ENCODE results near the gene GPX1. TPM values are rescaled to one million over a fixed set of nuclear protein-coding genes. Genes with fewer than 3 reads are reported as not detected.
"Not testable (repeated sequence)": the region's sequence is repeated elsewhere in the genome, so short reads cannot be mapped to it uniquely, and the experiment has no call there.

Gene GPX1
- polyA plus RNA-seq, 10 donors = 81.4 to 150 (median 113) TPM

DNA sequence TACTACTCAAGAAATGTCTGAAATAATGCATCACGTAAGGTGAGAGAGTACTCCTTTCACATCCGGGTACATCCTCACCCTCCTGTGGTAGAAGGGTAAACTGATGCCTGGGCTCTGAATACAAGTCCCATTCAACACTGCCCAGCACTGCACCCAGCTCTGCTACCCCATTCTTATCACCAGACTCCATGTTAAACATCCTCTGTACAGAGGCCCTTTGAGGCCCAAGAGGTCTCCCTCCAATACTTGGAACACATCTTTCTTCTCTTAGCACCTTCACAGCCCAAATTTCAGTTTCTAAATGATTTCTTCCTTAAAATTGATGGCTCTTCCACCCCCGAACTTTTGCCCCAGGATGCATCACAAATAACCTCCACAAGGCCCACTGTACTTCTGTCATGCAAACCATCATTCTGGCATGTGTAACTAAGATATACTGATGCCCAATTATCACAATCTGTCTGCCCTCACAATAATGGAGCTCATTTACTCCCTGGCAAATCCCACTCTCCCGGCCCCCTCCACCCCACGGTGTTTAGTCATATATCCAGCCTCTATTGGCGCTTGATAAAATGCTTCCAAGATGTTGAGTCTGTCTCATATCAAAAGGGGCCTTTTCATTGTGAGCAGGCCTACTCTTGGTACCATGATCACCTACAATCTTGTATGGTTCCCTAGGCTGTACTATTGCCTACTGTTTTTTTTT is 12.6 kb upstream of the GPX1 start:
- DNase-seq = no peak

DNA sequence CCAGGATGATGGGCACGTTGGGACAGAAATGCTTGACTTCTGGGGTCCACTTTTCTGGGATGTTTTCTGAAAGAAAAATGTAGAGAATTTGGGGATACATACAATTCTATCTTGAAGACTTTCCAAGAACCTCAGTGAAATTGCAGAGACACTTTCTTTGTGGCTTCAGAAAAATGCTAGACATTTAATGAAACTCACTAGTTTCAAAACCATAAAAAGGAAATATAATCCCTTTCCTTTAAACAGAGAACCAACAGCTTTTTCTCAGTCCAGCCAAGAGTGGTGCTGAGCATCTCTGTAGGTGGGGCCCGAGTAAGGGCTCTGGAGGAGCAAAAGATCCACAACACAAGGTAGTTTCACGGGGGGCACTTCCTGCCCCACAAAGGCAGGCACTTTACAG is 4.4 kb upstream of the GPX1 start:
- DNase-seq = no peak

DNA sequence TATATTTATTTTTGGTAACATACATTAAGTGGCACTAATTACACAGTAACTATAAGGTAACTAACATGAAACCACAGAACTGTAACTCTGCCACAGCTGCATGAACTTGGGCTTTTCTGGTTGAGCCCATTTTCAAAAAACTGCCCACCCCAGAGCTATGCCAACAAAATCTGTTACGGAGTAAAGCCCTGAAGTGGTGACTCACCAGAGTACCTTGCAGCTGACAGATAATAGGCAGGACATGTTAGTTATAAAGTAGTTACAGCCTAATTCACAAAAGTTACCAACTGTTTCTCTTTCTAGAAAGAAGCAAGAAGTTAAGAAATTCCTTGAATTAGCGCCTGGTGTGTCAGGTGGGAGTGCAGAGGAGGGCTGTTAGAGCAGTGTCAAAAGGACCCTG is 1.5 kb upstream of the GPX1 start:
- no peak for DNase-seq

DNA sequence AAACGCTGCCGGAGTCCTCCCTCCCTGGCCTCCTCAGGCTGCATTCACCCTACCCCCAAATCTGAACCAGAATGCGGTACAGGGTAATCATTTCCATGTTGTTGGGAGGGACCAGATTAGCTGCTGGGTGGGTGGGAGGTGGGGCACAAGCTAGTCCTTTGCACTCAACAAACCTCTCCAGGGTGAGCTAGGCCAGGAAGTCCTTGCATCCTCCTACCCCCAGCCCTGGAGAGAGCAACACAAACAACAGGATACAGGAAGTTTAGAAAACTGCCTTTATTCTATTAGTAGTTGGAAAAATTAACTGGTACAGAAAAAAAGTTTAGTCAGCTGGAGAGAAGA is 702 bp upstream of the GPX1 start:
- no peak for DNase-seq

DNA sequence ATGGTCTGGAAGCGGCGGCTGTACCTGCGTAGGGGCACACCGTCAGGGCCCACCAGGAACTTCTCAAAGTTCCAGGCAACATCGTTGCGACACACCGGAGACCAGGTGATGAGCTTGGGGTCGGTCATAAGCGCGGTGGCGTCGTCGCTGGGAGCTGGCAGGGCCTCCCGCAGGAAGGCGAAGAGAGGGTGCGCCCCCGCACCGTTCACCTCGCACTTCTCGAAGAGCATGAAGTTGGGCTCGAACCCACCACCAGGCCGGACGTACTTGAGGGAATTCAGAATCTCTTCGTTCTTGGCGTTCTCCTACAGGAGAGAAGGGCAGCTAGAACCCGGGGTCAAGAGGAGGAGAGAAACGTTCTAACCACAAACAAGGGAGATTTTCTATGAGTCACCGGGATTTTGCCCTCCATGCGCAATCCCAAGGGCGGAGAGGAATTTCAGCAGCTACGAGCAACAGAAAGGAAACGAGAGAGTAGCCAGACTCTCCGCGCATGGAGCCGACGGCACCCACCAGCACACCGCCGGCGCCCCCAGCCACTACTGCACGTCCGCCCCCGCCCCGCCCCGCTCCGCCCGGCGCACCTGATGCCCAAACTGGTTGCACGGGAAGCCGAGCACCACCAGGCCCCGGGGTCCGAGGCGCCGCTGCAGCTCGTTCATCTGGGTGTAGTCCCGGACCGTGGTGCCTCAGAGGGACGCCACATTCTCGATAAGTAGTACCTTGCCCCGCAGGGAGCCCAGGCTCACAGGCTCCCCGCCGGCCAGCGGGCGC is 523 bp downstream of the GPX1 start:
- DNase-seq = peak; percentile 36 to 74 (median 73)

DNA sequence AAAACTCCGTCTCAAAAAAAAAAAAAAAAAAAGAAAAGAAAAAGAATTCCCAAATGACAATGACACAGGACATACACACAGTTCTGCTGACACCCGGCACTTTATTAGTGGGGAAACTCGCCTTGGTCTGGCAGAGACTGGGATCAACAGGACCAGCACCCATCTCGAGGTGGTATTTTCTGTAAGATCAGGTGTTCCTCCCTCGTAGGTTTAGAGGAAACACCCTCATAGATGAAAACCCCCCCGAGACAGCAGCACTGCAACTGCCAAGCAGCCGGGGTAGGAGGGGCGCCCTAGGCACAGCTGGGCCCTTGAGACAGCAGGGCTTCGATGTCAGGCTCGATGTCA is 1.1 kb downstream of the GPX1 start:
- not testable (repeated sequence) for DNase-seq

DNA sequence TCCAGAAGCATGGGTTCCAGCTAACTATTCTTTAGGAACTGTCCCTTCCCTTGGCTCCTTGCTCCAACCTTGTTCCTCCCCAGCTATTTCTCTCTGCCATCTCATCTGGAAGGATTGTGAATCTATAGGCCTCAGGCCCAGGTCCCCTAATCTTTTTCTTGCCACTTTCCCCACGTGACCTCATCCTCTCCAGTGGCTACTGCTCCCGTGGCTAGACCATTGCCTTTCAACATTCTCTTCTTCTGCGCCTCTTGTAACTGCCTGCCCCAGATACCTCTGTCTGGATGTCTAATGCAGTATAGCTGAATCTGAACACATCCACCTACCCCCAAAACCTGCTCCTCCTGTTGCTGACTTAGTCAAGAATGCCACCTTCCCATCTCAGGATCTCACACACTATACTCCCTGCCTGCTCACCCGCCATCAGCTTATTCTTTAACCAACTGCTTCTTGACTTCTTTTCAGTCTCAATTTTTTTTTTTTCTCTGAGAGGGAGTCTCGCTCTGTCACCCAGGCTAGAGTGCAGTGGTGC is 5.2 kb downstream of the GPX1 start:
- DNase-seq = no peak

DNA sequence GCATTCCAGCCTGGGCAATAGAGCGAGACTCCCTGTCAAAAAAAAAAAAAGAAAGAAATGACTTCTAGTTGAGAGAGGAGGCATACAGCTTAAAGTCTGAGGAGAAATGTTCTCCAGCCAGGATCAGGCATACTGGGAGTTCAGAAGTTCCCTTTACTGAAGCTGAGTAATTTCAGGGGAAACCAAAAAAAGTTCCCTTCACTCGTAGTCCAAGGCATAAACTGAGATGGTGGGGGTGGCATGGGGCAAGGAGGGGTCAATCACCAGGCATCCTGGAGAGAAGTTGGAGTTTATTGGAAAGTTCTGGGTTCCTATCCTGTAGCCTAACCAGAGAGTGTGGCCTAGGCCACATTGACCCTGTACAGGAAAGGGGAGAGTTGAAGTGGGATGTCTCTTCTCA is 5.9 kb downstream of the GPX1 start:
- DNase-seq = no peak

DNA sequence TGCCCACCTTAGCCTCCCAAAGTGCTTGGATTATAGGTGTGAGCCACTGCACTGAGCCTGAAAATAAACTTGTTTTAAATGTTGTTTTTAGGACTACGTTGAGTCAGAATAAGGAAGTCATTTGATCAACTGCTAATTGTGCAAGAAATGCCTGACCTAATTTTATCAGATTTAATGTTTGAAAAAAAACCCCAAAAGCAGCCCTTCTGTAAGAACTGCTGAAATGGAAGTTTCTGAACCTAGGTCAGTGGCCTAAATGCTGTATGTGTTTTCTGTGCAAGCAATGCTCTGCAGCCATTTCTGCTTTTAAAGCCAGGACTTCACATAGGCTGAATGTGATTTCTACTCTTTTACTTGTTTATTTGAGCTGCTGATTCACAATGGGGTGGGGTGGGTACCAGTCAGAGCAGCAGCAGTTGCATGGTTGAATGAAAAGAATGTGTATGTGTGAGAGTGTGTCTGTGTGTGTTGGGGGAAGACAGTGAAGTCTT is 6.6 kb downstream of the GPX1 start:
- DNase-seq = peak in 1 of 3 donors; percentile 52

DNA sequence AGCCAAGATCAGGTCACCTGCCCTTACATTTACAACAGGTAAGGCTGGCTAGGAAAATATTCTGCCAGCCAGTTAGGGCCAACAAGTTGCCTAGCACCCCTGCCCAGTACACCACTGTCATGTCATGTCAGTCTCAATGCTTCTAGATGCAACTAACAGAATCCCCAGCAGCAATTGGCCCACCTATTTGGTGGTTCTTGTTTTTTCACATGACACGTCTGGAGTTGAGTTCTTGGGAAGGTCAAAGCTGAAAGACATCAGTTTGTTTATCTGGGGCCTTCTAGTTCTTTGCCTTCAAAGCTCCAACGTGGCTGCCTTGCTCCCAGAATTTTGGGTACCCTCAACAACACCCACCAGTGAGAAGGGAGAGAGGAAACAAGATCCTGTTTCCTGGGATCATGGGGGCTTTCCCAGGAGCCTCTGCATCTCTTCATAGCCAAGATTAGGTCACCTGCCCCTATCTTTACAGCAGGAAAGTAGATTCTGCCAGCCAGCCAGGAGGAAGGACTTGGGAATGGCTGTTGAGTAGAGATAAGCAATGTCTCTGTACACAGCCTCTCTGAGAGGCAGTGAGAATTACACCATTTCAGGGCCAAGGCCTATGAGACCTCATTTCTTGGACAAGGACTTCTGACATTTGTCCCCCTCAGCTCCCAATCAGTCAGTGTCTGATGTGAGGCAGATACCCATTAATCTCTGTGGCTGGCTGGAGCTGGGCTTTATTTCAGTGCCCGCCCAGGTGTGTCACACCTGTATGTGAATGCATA is 8.6 kb downstream of the GPX1 start:
- DNase-seq = no peak

DNA sequence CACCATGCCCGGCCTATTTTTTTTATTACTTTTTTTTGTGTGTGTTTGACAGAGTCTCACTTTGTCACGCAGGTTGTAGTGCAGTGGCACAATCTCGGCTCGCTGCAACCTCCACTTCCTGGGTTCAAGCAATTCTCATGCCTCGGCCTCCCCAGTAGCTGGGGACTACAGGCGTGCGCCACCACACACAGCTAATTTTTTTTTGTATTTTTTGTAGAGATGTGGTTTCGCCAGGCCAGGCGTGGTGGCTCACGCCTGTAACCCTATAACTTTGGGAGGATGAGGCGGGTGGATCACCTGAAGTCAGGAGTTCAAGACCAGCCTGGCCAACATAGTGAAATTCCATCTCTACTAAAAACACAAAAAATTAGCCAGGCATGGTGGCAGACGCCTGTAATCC is 9.8 kb downstream of the GPX1 start:
- not testable (repeated sequence) for DNase-seq

DNA sequence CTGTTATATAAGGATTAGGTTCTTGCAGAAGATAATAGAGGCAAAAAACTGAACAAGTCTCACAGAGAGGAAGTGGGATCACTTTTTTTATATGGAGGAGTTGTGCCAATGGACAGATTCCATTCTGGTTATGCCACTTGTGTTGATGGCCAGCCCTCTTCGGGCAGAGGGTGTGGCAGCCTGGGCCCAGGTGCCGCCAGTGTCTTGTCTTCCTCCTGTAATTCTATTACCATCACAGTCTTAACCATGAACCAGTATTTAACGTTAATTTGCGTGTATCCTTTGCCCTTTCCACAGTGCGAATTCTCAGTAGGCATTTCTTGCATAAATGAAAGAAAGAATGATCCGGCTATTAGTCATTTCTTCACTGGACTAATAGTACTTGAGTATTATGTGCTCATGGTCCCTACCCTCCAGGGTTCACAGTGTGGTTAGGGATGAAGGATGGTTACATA is 11.3 kb downstream of the GPX1 start:
- no peak for DNase-seq

DNA sequence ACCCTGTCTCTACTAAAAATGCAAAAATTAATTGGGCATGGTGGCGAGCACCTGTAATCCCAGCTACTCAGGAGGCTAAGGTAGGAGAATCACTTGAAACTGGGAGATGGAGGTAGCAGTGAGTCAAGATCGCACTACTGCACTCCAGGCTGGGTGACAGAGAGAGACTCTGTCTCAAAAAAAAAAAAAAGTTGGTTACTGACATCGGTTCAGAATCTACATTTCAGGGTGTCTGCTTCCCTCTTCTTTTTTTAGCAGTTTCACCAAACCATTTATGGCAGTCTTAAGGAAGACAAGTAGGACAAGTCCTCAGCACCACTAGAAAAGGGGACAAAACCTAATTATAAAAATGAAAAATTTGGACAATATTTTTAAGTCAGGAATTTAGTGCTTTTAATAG is 15.0 kb downstream of the GPX1 start:
- DNase-seq = no peak

DNA sequence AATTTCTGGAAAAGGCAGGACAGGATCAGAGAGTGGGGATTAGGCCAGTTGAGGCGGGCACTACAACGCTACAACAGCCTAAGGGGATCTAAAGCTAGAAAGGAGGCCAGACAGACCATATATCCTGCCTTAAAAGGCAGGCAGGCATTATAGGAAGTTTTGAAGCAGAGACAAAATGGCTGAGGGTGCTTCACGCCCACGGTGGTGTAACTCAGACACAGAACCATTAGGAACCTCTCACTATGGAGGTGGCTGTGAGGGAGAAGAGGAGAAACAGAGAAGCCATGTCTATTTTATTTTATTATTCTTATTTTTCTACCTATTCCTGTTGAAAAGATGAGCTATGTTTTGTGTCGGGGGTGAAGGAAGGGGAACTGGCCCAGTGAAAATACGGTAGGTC is 16.2 kb downstream of the GPX1 start:
- DNase-seq = no peak

DNA sequence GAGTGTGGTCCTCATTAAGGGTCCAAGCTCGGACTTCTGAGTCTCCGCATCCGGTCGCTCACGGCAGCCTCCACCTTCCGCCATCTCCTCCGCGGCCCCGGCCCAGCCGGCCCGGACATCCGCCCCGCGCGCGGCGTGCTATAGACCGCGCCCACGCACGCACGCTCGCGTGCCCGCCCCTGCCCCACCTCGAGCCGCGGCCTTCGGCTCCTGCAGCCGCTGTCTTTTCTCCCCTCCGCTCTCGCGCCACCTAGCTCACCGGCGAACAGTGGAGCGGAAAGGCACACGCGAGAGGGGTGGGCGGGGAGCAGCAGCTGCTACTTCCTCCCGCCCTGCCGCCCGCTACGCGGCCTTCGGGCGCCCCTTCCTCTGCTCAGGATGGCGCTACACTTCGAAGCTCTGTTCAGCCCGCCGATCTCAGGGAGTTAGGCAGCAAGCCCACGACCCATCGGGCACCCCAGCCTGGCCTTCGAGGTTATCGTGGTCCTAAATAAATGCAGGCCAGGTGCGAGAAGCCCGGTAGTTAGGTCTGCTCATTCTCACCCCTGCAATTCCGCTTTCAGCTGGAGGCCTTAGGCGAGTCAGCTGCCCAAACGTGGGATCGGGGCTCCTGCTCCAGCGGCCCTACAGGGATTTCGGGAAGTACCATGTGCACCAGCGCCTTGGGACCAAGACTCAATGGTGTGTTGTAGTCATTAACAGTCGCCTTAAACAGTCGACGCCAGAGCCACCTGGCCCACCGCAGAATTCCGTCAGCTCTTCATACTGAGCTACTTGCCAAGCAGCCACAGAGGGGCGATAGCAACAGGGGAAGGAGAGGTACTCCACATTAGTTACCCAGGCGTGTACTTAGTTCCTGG is 18.0 kb downstream of the GPX1 start, which contains the start of gene USP4:
TSS of gene USP4 (minus strand) at position 113 of the 860 bp plus-strand sequence. CDS start at position 84, 29 bp downstream.
- peak; percentile 90 to 97 (median 92) for DNase-seq

DNA sequence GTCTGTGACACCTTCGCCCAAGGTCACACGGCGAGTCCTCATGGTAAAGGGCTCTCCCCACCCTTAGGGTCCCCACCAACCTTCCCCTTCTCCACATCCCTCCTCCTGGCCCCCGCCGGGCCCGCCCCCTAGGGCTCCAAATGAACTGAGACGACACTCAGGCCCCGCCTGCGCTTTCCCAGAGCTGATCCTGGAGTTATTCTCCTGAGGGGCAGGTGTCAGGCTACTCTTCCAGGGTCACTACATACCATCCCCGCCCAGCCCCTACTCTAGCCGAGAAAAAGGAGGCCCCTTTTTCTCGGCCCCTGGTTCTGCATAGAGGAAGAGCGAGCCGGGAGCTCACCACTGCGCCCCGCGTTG is 18.6 kb downstream of the GPX1 start:
- no peak for DNase-seq

DNA sequence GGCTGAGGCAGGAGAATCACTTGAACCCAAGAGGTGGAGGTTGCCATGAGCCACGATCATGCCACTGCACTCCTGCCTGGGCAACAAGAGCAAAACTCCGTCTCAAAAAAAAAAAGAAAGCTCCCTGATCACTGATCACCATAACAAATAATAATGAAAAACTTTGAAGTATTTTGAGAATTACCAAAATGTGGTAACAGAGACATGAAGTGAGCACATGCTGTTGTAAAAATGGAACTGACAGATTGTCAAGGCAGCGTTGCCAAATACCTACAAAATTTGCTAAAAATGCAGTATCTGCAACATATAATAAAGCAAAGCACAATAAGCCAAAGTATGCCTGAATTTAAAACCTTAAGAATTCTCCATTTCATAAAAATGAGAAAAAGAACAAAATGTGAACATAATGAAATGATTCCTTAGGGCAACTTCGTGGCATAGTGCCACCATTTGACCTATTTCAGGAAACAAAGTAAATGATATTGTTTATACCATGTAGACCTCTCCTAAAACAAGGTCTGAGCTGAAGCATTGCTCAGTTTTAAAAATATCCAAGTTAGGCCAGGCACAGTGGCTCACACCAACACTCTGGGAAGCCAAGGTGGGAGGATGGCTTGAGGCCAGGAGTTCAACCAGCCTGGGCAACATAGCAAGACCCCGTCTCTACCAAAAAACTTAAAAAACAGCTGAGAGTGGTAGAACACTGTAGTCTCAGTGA is 24.1 kb downstream of the GPX1 start:
- no peak for DNase-seq

DNA sequence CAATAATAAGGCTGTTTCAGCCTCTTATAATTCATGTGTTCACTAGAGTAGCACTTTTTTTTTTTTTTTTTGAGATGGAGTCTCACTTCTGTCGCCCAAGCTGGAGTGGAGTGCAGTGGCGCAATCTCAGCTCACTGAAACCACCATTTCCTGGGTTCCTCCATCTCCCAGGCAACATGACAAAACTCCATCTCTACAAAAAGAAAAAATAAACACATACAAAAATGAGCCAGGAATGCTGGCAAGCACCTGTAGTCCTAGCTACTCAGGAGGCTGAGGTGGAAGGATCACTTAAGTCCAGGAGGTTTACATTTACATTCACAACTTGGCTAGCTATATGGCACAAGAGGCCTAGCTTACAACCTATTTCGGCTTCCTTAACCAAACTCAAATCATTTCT is 25.1 kb downstream of the GPX1 start:
- no peak for DNase-seq

DNA sequence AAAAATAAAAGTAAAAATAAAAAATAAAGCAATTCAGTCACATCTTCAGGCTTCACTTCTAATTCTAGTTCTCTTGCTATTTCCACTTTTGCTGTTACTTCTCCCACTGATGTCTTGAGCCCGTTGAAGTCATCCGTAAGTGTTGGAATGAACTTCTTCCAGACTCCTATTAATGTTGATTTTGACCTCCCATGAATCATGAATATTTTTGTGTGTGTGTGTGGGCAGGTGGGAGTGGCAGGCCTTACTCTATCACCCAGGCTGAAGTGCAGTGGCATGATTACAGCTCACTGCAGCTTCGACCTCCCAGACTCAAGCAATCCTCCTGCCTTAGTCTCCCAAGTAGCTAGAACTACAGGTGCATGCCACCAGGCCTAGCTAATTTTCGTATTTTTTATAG is 29.0 kb downstream of the GPX1 start:
- DNase-seq = no peak

DNA sequence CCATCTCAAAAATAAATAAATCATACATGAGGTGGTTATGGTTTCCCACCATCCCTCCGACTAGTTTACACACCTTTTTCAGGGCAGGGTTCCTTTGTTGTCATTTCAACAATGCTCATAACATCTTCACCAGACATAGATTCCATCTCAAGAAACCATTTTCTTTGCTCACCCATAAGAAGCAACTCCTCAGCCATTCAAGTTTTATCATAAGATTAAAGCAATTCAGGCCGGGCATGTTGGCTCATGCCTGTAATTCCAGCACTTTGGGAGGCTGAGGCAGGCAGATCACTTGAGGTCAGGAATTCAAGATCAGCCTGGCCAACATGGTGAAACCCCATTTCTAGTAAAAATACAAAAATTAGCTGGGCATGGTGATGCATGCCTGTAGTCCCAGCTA is 29.8 kb downstream of the GPX1 start:
- DNase-seq = not testable (repeated sequence)

DNA sequence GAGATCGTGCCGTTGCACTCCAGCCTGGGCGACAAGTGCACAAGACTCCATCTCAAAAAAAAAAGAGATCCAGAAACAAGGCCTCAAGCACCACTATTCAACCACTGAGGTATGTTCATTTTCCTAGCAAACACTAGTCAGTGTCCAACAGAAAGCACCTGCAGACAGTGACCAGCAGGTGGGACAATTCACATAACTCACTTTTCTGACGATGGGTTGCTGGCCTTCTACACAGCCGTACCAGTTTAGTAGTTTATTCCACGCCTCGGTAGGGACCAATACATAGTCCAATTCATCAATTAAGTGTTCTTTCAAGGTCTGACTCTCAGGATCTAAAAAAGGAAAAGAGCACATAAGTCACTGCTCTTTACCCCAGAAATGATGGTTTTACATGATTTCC is 30.7 kb downstream of the GPX1 start:
- no peak for DNase-seq
